K562 (cell line): ENCODE measurements around the gene SLC10A3. TPM values are rescaled to one million over a fixed set of nuclear protein-coding genes. Genes with fewer than 3 reads are reported as not detected.
A peak's percentile ranks its signal among the peaks of the same experiment; 100 is the strongest.

Experiments used
- ATF3 ChIP-seq, 2 experiments: fragments of 450-650 bp in 1 of 2; sonication (generic) in 1 of 2; formaldehyde crosslinking in 1 of 2; IDR thresholded peaks in 1 of 2; conservative IDR thresholded peaks in 1 of 2; 2 replicates each; pipeline versions ENCODE4 v1.6.1 to v1.8.1; 2016 to 2023; ENCODE audit warnings: mild to moderate bottlenecking in 2 of 2, moderate library complexity in 2 of 2, inconsistent platforms in 1 of 2, missing genetic modification reagents in 1 of 2
- ATF7 ChIP-seq: fragments of 450-650 bp; IDR thresholded peaks from 2 replicates; pipeline ENCODE4 v1.7.1; 2014; ENCODE audit warnings: mild to moderate bottlenecking, moderate library complexity
- CLOCK ChIP-seq: fragments of 250-450 bp; sonication (Bioruptor Pico); IDR thresholded peaks from 2 replicates; pipeline ENCODE4 v1.4.0; 2020; ENCODE audit warnings: mild to moderate bottlenecking, moderate library complexity, borderline replicate concordance
- E2F6 ChIP-seq, 2 experiments: IDR thresholded peaks; 2 replicates each; pipeline ENCODE4 v1.6.1; 2011; ENCODE audit warnings: borderline replicate concordance in 1 of 2, control low read depth in 1 of 2, low read depth in 1 of 2, low read length in 1 of 2, mild to moderate bottlenecking in 1 of 2, mixed read lengths in 1 of 2, moderate library complexity in 1 of 2; ENCODE audit not compliant: insufficient read depth in 1 of 2, insufficient read length in 1 of 2, poor library complexity in 1 of 2, severe bottlenecking in 1 of 2; ENCODE audit errors: extremely low read depth in 1 of 2
- EP400 ChIP-seq: fragments of 450-650 bp; IDR thresholded peaks from 2 replicates; pipeline ENCODE4 v1.6.1; 2017; ENCODE audit warnings: antibody characterized with exemption, mild to moderate bottlenecking, moderate library complexity
- FOXO4 ChIP-seq: fragments of 450-650 bp; formaldehyde crosslinking; IDR thresholded peaks from 2 replicates; pipeline ENCODE4 v1.4.0; 2020; ENCODE audit warnings: mild to moderate bottlenecking, moderate library complexity
- HDAC1 ChIP-seq, 2 experiments: fragments of 450-650 bp; IDR thresholded peaks; 2 replicates each; pipeline ENCODE4 v1.6.1; 2016 to 2017; ENCODE audit warnings: inconsistent platforms in 1 of 2, mild to moderate bottlenecking in 1 of 2, moderate library complexity in 1 of 2
- MEF2D ChIP-seq: conservative IDR thresholded peaks from 2 replicates; pipeline ENCODE4 v1.6.1; 2016; ENCODE audit warnings: low read depth, missing genetic modification characterization, missing compliant biosample characterization
- MTA2 ChIP-seq: fragments of 450-650 bp; IDR thresholded peaks from 2 replicates; pipeline ENCODE4 v1.6.1; 2016; ENCODE audit warnings: low read depth
- PBX2 ChIP-seq, 2 experiments: IDR thresholded peaks in 1 of 2; conservative IDR thresholded peaks in 1 of 2; 2 replicates each; pipeline ENCODE4 v1.6.1; 2016; ENCODE audit warnings: low read depth in 2 of 2, mild to moderate bottlenecking in 1 of 2, missing compliant biosample characterization in 1 of 2, missing genetic modification characterization in 1 of 2, moderate library complexity in 1 of 2
- SETDB1 ChIP-seq: IDR thresholded peaks from one replicate; pipeline ENCODE4 v1.6.1; 2012; ENCODE audit warnings: low read length, control low read depth, inconsistent platforms
- TGIF2 ChIP-seq: sonication (generic); formaldehyde crosslinking; IDR thresholded peaks from 2 replicates; pipeline ENCODE4 v1.8.1; 2022; ENCODE audit warnings: mild to moderate bottlenecking, missing genetic modification reagents, moderate library complexity
- ZFP36 ChIP-seq: fragments of 150-350 bp; IDR thresholded peaks from 2 replicates; pipeline ENCODE4 v1.6.1; 2018; ENCODE audit warnings: low read length, low read depth; ENCODE audit not compliant: partially characterized antibody
- ZNF395 ChIP-seq: fragments of 200-800 bp; sonication (Bioruptor generic); IDR thresholded peaks from 2 replicates; pipeline ENCODE4 v1.6.1; 2017; ENCODE audit warnings: missing genetic modification characterization, missing compliant biosample characterization
- ZNF57 ChIP-seq: fragments of 450-650 bp; formaldehyde crosslinking; IDR thresholded peaks from 2 replicates; pipeline ENCODE4 v1.4.0; 2020; ENCODE audit warnings: mild to moderate bottlenecking, moderate library complexity
- polyA plus RNA-seq, 8 experiments: library from polyadenylated mRNA; depleted of rRNA in 4 of 8; stranded (reverse) in 5 of 8; unstranded in 3 of 8; fragments of >200 nt; fragmentation: Nextera tagmentation in 2 of 8; fragmentation: Illumina TruSeq in 1 of 8; extraction: Ambion mirVana in 2 of 8; extraction: Trizol in 1 of 8; gene quantifications; 2 replicates each; pipeline versions ENCODE4 v1.2.1 to v1.2.3, GENCODE V29; 2011 to 2014; ENCODE audit warnings: inconsistent platforms in 1 of 8, missing spikeins in 1 of 8
- total RNA-seq, 7 experiments: library from RNA; depleted of rRNA in 6 of 7; stranded (reverse); fragments of >200 nt in 6 of 7; fragmentation: Illumina TruSeq in 2 of 7; extraction: Trizol in 2 of 7; gene quantifications; 2 replicates each; pipeline versions ENCODE4 v1.2.1 to v1.2.3, GENCODE V29; 2011 to 2021; ENCODE audit warnings: low replicate concordance in 1 of 7

The SLC10A3 gene
- total and polyA plus RNA-seq, 9 of the 15 experiments (the other 6 are each of a cell fraction or from before 2014, with no cell fraction given): 5.2 to 30.6 (median 16.7) TPM

- TF ChIP-seq ZNF395 (CRISPR knock-in tag) (peak; percentile 17; the same call in 1 of the 2 replicates), ZFP36 (no peak), ZNF57 (no peak), PBX2 (CRISPR knock-in tag; IDR thresholded peaks at IDR 0.05; ENCODE audit: low read depth) (no peak), PBX2 (tag; conservative IDR thresholded peaks at IDR 0.05; ENCODE audit: low read depth) (peak; percentile 76), CLOCK (CRISPR knock-in tag) (no peak), ATF7 (peak; percentile 58; the same call in 1 of the 2 replicates), HDAC1 (IDR thresholded peaks at IDR 0.05) (peak in 1 of 2 experiments; percentile 60; a peak in 2 of 4 replicates), EP400 (no peak), MTA2 (peak; percentile 53), ATF3 (IDR thresholded peaks at IDR 0.05) (peak; percentile 6; the same call in 1 of the 2 replicates), ATF3 (CRISPR knock-in tag; conservative IDR thresholded peaks at IDR 0.05) (no peak), MEF2D (0 out of 2 replicates have a peak, but pooled peaks have one; percentile 13), SETDB1 (no peak), TGIF2 (CRISPR knock-in tag) (no peak), E2F6 (IDR thresholded peaks at IDR 0.05; ENCODE audit: borderline replicate concordance in 1 of 2, extremely low read depth in 1 of 2, insufficient read depth in 1 of 2, insufficient read length in 1 of 2, low read depth in 1 of 2, low read length in 1 of 2, poor library complexity in 1 of 2, severe bottlenecking in 1 of 2) (no peak), FOXO4 (CRISPR knock-in tag) (no peak)
These were observed 5.1 kb upstream of the SLC10A3 start (continued) for GRCh38 chrX:154495472-154495922.
